NCI-H146 treated with DMSO at 0.1 percent for 48 hours (cell line): ENCODE data around the gene GPR143.
"Not testable (repeated sequence)": the region's sequence is repeated elsewhere in the genome, so short reads cannot be mapped to it uniquely, and the experiment has no call there.

Experiments
- DNase-seq: peaks from one replicate; lab custom pipeline; 2025; ENCODE audit not compliant: unreplicated experiment; lab: John Stamatoyannopoulos, UW

GPR143 gene

GRCh38 chrX:9770319-9770718 is 4.7 kb upstream of the GPR143 start:
- no peak for DNase-seq

- DNase-seq: not testable (repeated sequence)
Measured at GRCh38 chrX:9768321-9768839, 2.7 kb upstream of the GPR143 start.

- no peak for DNase-seq
Measured at GRCh38 chrX:9767375-9767774, 1.7 kb upstream of the GPR143 start.

- DNase-seq: no peak
Measured at GRCh38 chrX:9765072-9765736, 443 bp downstream of the GPR143 start.

- DNase-seq: no peak
Measured at GRCh38 chrX:9759337-9759736, 6.3 kb downstream of the GPR143 start.

- no peak for DNase-seq
Measured at GRCh38 chrX:9758021-9758638, 7.5 kb downstream of the GPR143 start.

- DNase-seq: no peak
Measured at GRCh38 chrX:9757366-9757765, 8.3 kb downstream of the GPR143 start.

- no peak for DNase-seq
Measured at GRCh38 chrX:9749146-9749692, 16.4 kb downstream of the GPR143 start.

GRCh38 chrX:9747644-9748043 is 18.0 kb downstream of the GPR143 start:
- no peak for DNase-seq

GRCh38 chrX:9746148-9746888 is 19.3 kb downstream of the GPR143 start:
- no peak for DNase-seq

GRCh38 chrX:9745417-9746115 is 20.1 kb downstream of the GPR143 start:
- DNase-seq: no peak

GRCh38 chrX:9739130-9739529 is 26.5 kb downstream of the GPR143 start:
- no peak for DNase-seq

GRCh38 chrX:9738151-9738550 is 27.5 kb downstream of the GPR143 start:
- DNase-seq: no peak

- DNase-seq: no peak
Measured at GRCh38 chrX:9737363-9737762, 28.3 kb downstream of the GPR143 start.

GRCh38 chrX:9730752-9731151 is 34.9 kb downstream of the GPR143 start:
- no peak for DNase-seq

GRCh38 chrX:9730078-9730477 is 35.6 kb downstream of the GPR143 start:
- no peak for DNase-seq

- DNase-seq: no peak
Measured at GRCh38 chrX:9729171-9729885, 36.3 kb downstream of the GPR143 start.

GRCh38 chrX:9728261-9728660 is 37.4 kb downstream of the GPR143 start:
- DNase-seq: no peak

GRCh38 chrX:9724711-9725110 is 40.9 kb downstream of the GPR143 start:
- no peak for DNase-seq

GRCh38 chrX:9717376-9717775 is 48.3 kb downstream of the GPR143 start:
- DNase-seq: no peak
